HepG2 (cell line): Measurements from ENCODE around the gene EZH1. TPM values are rescaled to one million over a fixed set of nuclear protein-coding genes. Genes with fewer than 3 reads are reported as not detected.
A peak's percentile ranks its signal among the peaks of the same experiment; 100 is the strongest.

Source experiments
- AKAP8 ChIP-seq: sonication (generic); formaldehyde crosslinking; IDR thresholded peaks from 2 replicates; pipeline ENCODE4 v1.5.1; 2020; ENCODE audit warnings: mild to moderate bottlenecking, missing genetic modification reagents
- CBFB ChIP-seq: sonication (generic); formaldehyde crosslinking; IDR thresholded peaks from 2 replicates; pipeline ENCODE4 v1.4.0; 2020; ENCODE audit warnings: missing genetic modification reagents
- DR1 ChIP-seq: sonication (generic); formaldehyde crosslinking; IDR thresholded peaks from 2 replicates; pipeline ENCODE4 v1.8.0; 2021; ENCODE audit warnings: mild to moderate bottlenecking, missing genetic modification reagents, inconsistent platforms
- EEA1 ChIP-seq: sonication (generic); formaldehyde crosslinking; IDR thresholded peaks from 2 replicates; pipeline ENCODE4 v1.5.1; 2020; ENCODE audit warnings: mild to moderate bottlenecking, missing genetic modification reagents, borderline replicate concordance
- EHMT2 ChIP-seq: fragments of 200-600 bp; sonication (generic); IDR thresholded peaks from 2 replicates; pipeline ENCODE4 v1.7.0; 2017; ENCODE audit warnings: antibody characterized with exemption, low read depth, low read length, borderline replicate concordance
- HDAC2 ChIP-seq: sonication (generic); formaldehyde crosslinking; IDR thresholded peaks from 2 replicates; pipeline ENCODE4 v1.4.0; 2020; ENCODE audit warnings: missing genetic modification reagents
- HHEX ChIP-seq: IDR thresholded peaks from 2 replicates; pipeline ENCODE4 v1.6.1; 2016; ENCODE audit warnings: control low read depth
- HMG20B ChIP-seq: conservative IDR thresholded peaks from 2 replicates; pipeline ENCODE4 v1.6.1; 2016; ENCODE audit warnings: missing genetic modification reagents, missing compliant biosample characterization
- HNRNPL ChIP-seq: fragments of 200-400 bp; formaldehyde crosslinking; IDR thresholded peaks from 2 replicates; pipeline ENCODE4 v1.6.1; 2017; ENCODE audit warnings: mild to moderate bottlenecking, low read depth, low read length
- KAT2B ChIP-seq: fragments of 150-350 bp; IDR thresholded peaks from 2 replicates; pipeline ENCODE4 v1.6.1; 2014; ENCODE audit warnings: low read depth, low read length, borderline replicate concordance
- NFKBIZ ChIP-seq: IDR thresholded peaks from 2 replicates; pipeline ENCODE4 v1.6.1; 2018; ENCODE audit warnings: missing genetic modification reagents, missing compliant biosample characterization
- PRMT3 ChIP-seq: sonication (generic); formaldehyde crosslinking; IDR thresholded peaks from 2 replicates; pipeline ENCODE4 v1.8.1; 2022; ENCODE audit warnings: low read depth, mild to moderate bottlenecking, moderate library complexity, missing genetic modification reagents, borderline replicate concordance
- RARG ChIP-seq: sonication (generic); formaldehyde crosslinking; IDR thresholded peaks from 2 replicates; pipeline ENCODE4 v1.4.0; 2020; ENCODE audit warnings: low read depth, mild to moderate bottlenecking, missing genetic modification reagents
- SIX1 ChIP-seq: sonication (generic); formaldehyde crosslinking; IDR thresholded peaks from 2 replicates; pipeline ENCODE4 v1.4.0; 2020; ENCODE audit warnings: missing genetic modification reagents, borderline replicate concordance
- SP5 ChIP-seq: IDR thresholded peaks from 2 replicates; pipeline ENCODE4 v1.6.1; 2016; ENCODE audit warnings: low read depth, borderline replicate concordance
- SRSF4 ChIP-seq: fragments of 200-400 bp; formaldehyde crosslinking; IDR thresholded peaks from one replicate; pipeline ENCODE4 v1.6.1; 2018; ENCODE audit warnings: mild to moderate bottlenecking, low read depth, low read length, moderate library complexity; ENCODE audit not compliant: poor library complexity, severe bottlenecking
- TEAD2 ChIP-seq: sonication (generic); formaldehyde crosslinking; IDR thresholded peaks from 2 replicates; pipeline ENCODE4 v1.9.0; 2021; ENCODE audit warnings: missing genetic modification reagents
- TSC22D2 ChIP-seq: sonication (generic); formaldehyde crosslinking; IDR thresholded peaks from 2 replicates; pipeline ENCODE4 v1.5.1; 2020; ENCODE audit warnings: missing genetic modification reagents, mild to moderate bottlenecking, borderline replicate concordance
- ZC3H4 ChIP-seq: sonication (generic); formaldehyde crosslinking; IDR thresholded peaks from 2 replicates; pipeline ENCODE4 v1.4.0; 2020; ENCODE audit warnings: missing genetic modification reagents, borderline replicate concordance
- ZHX2 ChIP-seq, 2 experiments: sonication (generic) in 1 of 2; formaldehyde crosslinking in 1 of 2; IDR thresholded peaks; 2 replicates each; pipeline versions ENCODE4 v1.6.1 to v1.9.0; 2014 to 2022; ENCODE audit warnings: antibody characterized with exemption in 1 of 2, borderline replicate concordance in 1 of 2, inconsistent platforms in 1 of 2, low read depth in 1 of 2, missing genetic modification reagents in 1 of 2
- ZNF564 ChIP-seq: sonication (generic); formaldehyde crosslinking; IDR thresholded peaks from 2 replicates; pipeline ENCODE4 v1.8.1; 2023; ENCODE audit warnings: mild to moderate bottlenecking, missing genetic modification reagents
- ZNF605 ChIP-seq: sonication (generic); formaldehyde crosslinking; IDR thresholded peaks from 2 replicates; pipeline ENCODE4 v1.8.0; 2022; ENCODE audit warnings: mild to moderate bottlenecking, missing genetic modification reagents
- ZNF7 ChIP-seq: IDR thresholded peaks from 2 replicates; pipeline ENCODE4 v1.6.1; 2016; ENCODE audit warnings: missing biosample characterization, missing genetic modification reagents
- ZNF761 ChIP-seq: sonication (generic); formaldehyde crosslinking; conservative IDR thresholded peaks from 2 replicates; pipeline ENCODE4 v1.4.0; 2020; ENCODE audit warnings: mild to moderate bottlenecking, missing genetic modification reagents
- ZNF839 ChIP-seq: sonication (generic); formaldehyde crosslinking; IDR thresholded peaks from 2 replicates; pipeline ENCODE4 v1.4.0; 2020; ENCODE audit warnings: missing genetic modification reagents, mild to moderate bottlenecking, borderline replicate concordance
- polyA plus RNA-seq, 8 experiments: library from polyadenylated mRNA; depleted of rRNA in 3 of 8; stranded (reverse) in 7 of 8; unstranded in 1 of 8; fragments of >200 nt; fragmentation: Illumina TruSeq in 4 of 8; extraction: Trizol in 4 of 8; gene quantifications; 2 replicates each; pipeline versions ENCODE4 v1.2.1 to v1.2.3, GENCODE V29; 2011 to 2016; ENCODE audit warnings: low read depth in 4 of 8, missing spikeins in 1 of 8, mixed read lengths in 1 of 8; ENCODE audit not compliant: insufficient read depth in 1 of 8
- total RNA-seq, 5 experiments: library from RNA; depleted of rRNA; stranded (reverse); fragments of >200 nt; fragmentation: Illumina TruSeq; extraction: Trizol; gene quantifications; 2 replicates each; pipeline ENCODE4 v1.2.3, GENCODE V29; 2016; ENCODE audit warnings: low read depth in 1 of 5

The EZH1 gene
- total and polyA plus RNA-seq, 2 of the 13 experiments (the other 11 are each of a cell fraction or from before 2014, with no cell fraction given), result 11.6 to 24.0 TPM

- TF ChIP-seq ZHX2 (IDR thresholded peaks at IDR 0.05; ENCODE audit: low read depth) (peak; percentile 83), ZHX2 (CRISPR knock-in tag; IDR thresholded peaks at IDR 0.05; ENCODE audit: borderline replicate concordance) (peak; percentile 65; the same call in 1 of the 2 replicates), ZC3H4 (CRISPR knock-in tag) (peak; percentile 86; the same call in 1 of the 2 replicates), NFKBIZ (CRISPR knock-in tag) (peak; percentile 89), SP5 (CRISPR knock-in tag) (no peak; the same call in 1 of the 2 replicates), SRSF4 (no peak), EEA1 (CRISPR knock-in tag) (peak; percentile 85; the same call in 1 of the 2 replicates), RARG (CRISPR knock-in tag) (0 out of 2 replicates have a peak, but pooled peaks have one; percentile 43), TSC22D2 (CRISPR knock-in tag) (peak; percentile 94; the same call in 1 of the 2 replicates), ZNF761 (CRISPR knock-in tag) (0 out of 2 replicates have a peak, but pooled peaks have one; percentile 81), HNRNPL (peak; percentile 76; the same call in 1 of the 2 replicates), HDAC2 (peak; percentile 97), CBFB (peak; percentile 94), SIX1 (peak; percentile 54; the same call in 1 of the 2 replicates), HHEX (no peak), HMG20B (CRISPR knock-in tag) (peak; percentile 71), ZNF605 (peak; percentile 75), TEAD2 (CRISPR knock-in tag) (no peak), KAT2B (no peak), ZNF564 (peak; percentile 79), DR1 (CRISPR knock-in tag) (peak; percentile 65; the same call in 1 of the 2 replicates), AKAP8 (CRISPR knock-in tag) (no peak), ZNF839 (CRISPR knock-in tag) (peak; percentile 97), PRMT3 (peak; percentile 61; the same call in 1 of the 2 replicates), EHMT2 (no peak), ZNF7 (CRISPR knock-in tag) (peak; percentile 40; the same call in 1 of the 2 replicates)
Observed at GRCh38 chr17:42773290-42774035, 28.6 kb upstream of the EZH1 start, which contains the start of gene VPS25 (continued).
